Measurements from ENCODE around the gene ZBTB8OS. TPM values are rescaled to one million over a fixed set of nuclear protein-coding genes. Genes with fewer than 3 reads are reported as not detected.
"Not testable (repeated sequence)": the region's sequence is repeated elsewhere in the genome, so short reads cannot be mapped to it uniquely, and the experiment has no call there.

The ZBTB8OS gene
- total RNA-seq, 1 experiment from 2014 or later = 52.5 TPM

DNA sequence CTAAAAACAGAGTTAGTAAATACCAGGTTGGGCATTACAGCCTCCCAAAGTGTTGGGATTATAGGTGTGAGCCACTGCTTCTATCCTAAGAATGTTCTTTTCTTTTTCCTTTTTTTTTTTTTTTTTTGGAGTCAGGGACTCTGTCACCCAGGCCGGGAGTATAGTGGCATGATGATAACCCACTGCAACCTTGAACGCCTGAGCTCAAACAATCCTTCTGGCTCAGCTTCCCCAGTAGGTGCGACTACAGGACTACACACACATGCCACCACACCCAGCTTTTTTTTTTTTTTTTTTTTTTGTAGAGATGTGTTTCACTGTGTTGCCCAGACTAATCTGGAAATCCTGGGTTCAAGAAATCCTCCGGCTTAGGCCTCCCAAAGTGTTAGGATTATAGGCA is 5.9 kb downstream of the ZBTB8OS start:
- DNase-seq = no peak
- H3K27ac Mint-ChIP-seq (ENCODE audit: unreplicated experiment) = no peak overlapping the region
- no peaks in the 10 kb centered on the region for H3K36me3 Mint-ChIP-seq (ENCODE audit: insufficient read depth, unreplicated experiment)
- H3K27me3 ChIP-seq (replicated peaks; ENCODE audit: control insufficient read depth, insufficient read depth, low read length) = no peaks in the 10 kb centered on the region
- H3K4me1 Mint-ChIP-seq (ENCODE audit: low read depth, unreplicated experiment) = no peaks in the 10 kb centered on the region
- H3K4me3 ChIP-seq (ENCODE audit: low read depth, low read length) = no peak overlapping the region
- TF ChIP-seq, protein P1, sequence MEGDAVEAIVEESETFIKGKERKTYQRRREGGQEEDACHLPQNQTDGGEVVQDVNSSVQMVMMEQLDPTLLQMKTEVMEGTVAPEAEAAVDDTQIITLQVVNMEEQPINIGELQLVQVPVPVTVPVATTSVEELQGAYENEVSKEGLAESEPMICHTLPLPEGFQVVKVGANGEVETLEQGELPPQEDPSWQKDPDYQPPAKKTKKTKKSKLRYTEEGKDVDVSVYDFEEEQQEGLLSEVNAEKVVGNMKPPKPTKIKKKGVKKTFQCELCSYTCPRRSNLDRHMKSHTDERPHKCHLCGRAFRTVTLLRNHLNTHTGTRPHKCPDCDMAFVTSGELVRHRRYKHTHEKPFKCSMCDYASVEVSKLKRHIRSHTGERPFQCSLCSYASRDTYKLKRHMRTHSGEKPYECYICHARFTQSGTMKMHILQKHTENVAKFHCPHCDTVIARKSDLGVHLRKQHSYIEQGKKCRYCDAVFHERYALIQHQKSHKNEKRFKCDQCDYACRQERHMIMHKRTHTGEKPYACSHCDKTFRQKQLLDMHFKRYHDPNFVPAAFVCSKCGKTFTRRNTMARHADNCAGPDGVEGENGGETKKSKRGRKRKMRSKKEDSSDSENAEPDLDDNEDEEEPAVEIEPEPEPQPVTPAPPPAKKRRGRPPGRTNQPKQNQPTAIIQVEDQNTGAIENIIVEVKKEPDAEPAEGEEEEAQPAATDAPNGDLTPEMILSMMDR (IDR thresholded peaks at IDR 0.05; ENCODE audit: insufficient read depth in 1 of 2, low read depth in 1 of 2, low read length in 1 of 2, severe bottlenecking in 1 of 2, unreplicated experiment in 1 of 2) = no peak
- POLR2A ChIA-PET = no interaction called here
- H3K4me3 Mint-ChIP-seq (ENCODE audit: unreplicated experiment) = no peak overlapping the region
- H3K4me1 ChIP-seq = no peaks in the 10 kb centered on the region
- no peaks in the 10 kb centered on the region for H3K9me3 ChIP-seq
- no peaks in the 10 kb centered on the region for H3K36me3 ChIP-seq (ENCODE audit: control insufficient read depth, insufficient read depth, low read length)
- intact Hi-C loops (cut with micrococcal nuclease; ENCODE audit: unreplicated experiment) = no loop called here
- CTCF ChIA-PET = no interaction called here
- BruUV-seq (replicated peaks) = no TSS peak
- no peaks in the 10 kb centered on the region for H3K27me3 Mint-ChIP-seq (ENCODE audit: insufficient read depth, unreplicated experiment)
- H3K9me3 Mint-ChIP-seq (ENCODE audit: unreplicated experiment) = no peaks in the 10 kb centered on the region

DNA sequence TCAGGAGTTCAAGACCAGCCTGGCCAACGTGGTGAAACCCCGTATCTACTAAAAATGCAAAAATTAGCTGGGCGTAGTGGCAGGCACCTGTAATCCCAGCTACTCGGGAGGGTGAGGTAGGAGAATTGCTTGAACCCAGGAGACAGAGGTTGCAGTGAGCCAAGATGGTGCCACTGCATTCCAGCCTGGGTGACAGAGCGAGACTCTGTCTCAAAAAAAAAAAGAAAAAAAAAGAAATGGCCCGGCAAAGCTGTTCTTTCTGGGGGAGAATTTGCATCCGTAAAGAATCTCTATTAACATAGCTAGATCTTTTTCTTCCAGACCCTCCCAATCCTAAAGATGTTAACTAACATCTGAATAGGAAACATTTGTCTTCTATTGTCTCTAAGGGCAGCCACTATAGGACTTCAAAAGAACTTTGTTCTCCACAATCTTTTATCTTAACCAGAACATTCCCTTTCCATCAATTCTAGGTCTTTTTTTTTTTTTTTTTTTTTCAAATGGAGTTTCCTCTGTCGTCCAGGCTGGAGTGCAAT is 8.0 kb downstream of the ZBTB8OS start:
- DNase-seq; CTCF ChIA-PET; H3K9me3 Mint-ChIP-seq (ENCODE audit: unreplicated experiment); H3K9me3 ChIP-seq; H3K36me3 ChIP-seq (ENCODE audit: control insufficient read depth, insufficient read depth, low read length); H3K4me3 Mint-ChIP-seq (ENCODE audit: unreplicated experiment); intact Hi-C loops (cut with micrococcal nuclease; ENCODE audit: unreplicated experiment); POLR2A ChIA-PET; H3K4me3 ChIP-seq (ENCODE audit: low read depth, low read length); BruUV-seq (replicated peaks); H3K4me1 Mint-ChIP-seq (ENCODE audit: low read depth, unreplicated experiment); H3K4me1 ChIP-seq; H3K36me3 Mint-ChIP-seq (ENCODE audit: insufficient read depth, unreplicated experiment); H3K27ac Mint-ChIP-seq (ENCODE audit: unreplicated experiment); H3K27me3 ChIP-seq (replicated peaks; ENCODE audit: control insufficient read depth, insufficient read depth, low read length); H3K27me3 Mint-ChIP-seq (ENCODE audit: insufficient read depth, unreplicated experiment): not testable (repeated sequence)

- Mint-ChIP-seq H3K4me1 (ENCODE audit: low read depth, unreplicated experiment) (peaks cover 16% of the 10 kb centered on the region), H3K36me3 (ENCODE audit: insufficient read depth, unreplicated experiment) (peaks cover 7% of the 10 kb centered on the region), H3K9me3 (ENCODE audit: unreplicated experiment) (no peaks in the 10 kb centered on the region), H3K27me3 (ENCODE audit: insufficient read depth, unreplicated experiment) (no peaks in the 10 kb centered on the region), H3K27ac (ENCODE audit: unreplicated experiment) (no peak overlapping the region), H3K4me3 (ENCODE audit: unreplicated experiment) (no peak overlapping the region)
- intact Hi-C loops (cut with micrococcal nuclease; ENCODE audit: unreplicated experiment) = no loop called here
- no TSS peak for BruUV-seq (replicated peaks)
- Histone ChIP-seq H3K9me3 (no peaks in the 10 kb centered on the region), H3K4me1 (no peaks in the 10 kb centered on the region), H3K36me3 (ENCODE audit: control insufficient read depth, insufficient read depth, low read length) (no peaks in the 10 kb centered on the region), H3K27me3 (replicated peaks; ENCODE audit: control insufficient read depth, insufficient read depth, low read length) (no peaks in the 10 kb centered on the region), H3K4me3 (ENCODE audit: low read depth, low read length) (no peak overlapping the region)
- DNase-seq = no peak
- TF ChIP-seq, protein P1 (IDR thresholded peaks at IDR 0.05; ENCODE audit: insufficient read depth in 1 of 2, low read depth in 1 of 2, low read length in 1 of 2, severe bottlenecking in 1 of 2, unreplicated experiment in 1 of 2) = no peak
- ChIA-PET POLR2A (interaction anchor here (0.6 kb wide), 1 partner anchor 10 kb away, joined by 4 read pairs; no protein-coding TSS in a partner anchor), CTCF (no interaction called here)
Measured at GRCh38 chr1:32639489-32640075, 10.8 kb downstream of the ZBTB8OS start.

Measured in Caco-2 (cell line).